Neutrophil (primary cell): Measurements from ENCODE around the gene SMAD2.

Experiments used
- H3K27ac ChIP-seq: fragments of 200-600 bp; sonication (generic); 2 replicates; pipeline ENCODE4 v1.5.1; 2016; ENCODE audit warnings: mild to moderate bottlenecking, moderate library complexity
- H3K27me3 ChIP-seq: fragments of 200-600 bp; sonication (generic); 2 replicates; pipeline ENCODE4 v1.6.0; 2016; ENCODE audit warnings: mild to moderate bottlenecking
- H3K36me3 ChIP-seq: fragments of 200-600 bp; sonication (generic); 2 replicates; pipeline ENCODE4 v1.5.1; 2017
- H3K4me1 ChIP-seq, 2 experiments: fragments of 200-600 bp in 1 of 2; sonication (generic) in 1 of 2; 1 replicate in 1 of 2; 2 replicates in 1 of 2; pipeline versions ENCODE4 v1.5.1 to v1.6.1; 2013 to 2016; ENCODE audit warnings: low read depth in 1 of 2, low read length in 1 of 2, mild to moderate bottlenecking in 1 of 2, moderate library complexity in 1 of 2; ENCODE audit not compliant: control insufficient read depth in 1 of 2, insufficient read depth in 1 of 2
- H3K4me3 ChIP-seq, 2 experiments: fragments of 200-600 bp in 1 of 2; sonication (generic) in 1 of 2; 1 replicate in 1 of 2; 2 replicates in 1 of 2; pipeline ENCODE4 v1.5.1; 2013 to 2016; ENCODE audit warnings: low read depth in 1 of 2, low read length in 1 of 2, mild to moderate bottlenecking in 1 of 2, moderate library complexity in 1 of 2
- H3K9me3 ChIP-seq: fragments of 200-600 bp; sonication (generic); 2 replicates; pipeline ENCODE4 v1.5.1; 2016
- CTCF ChIP-seq: fragments of 200-600 bp; sonication (generic); IDR thresholded peaks from 2 replicates; pipeline ENCODE4 v1.5.1; 2016; ENCODE audit warnings: antibody characterized with exemption

The SMAD2 gene

DNA sequence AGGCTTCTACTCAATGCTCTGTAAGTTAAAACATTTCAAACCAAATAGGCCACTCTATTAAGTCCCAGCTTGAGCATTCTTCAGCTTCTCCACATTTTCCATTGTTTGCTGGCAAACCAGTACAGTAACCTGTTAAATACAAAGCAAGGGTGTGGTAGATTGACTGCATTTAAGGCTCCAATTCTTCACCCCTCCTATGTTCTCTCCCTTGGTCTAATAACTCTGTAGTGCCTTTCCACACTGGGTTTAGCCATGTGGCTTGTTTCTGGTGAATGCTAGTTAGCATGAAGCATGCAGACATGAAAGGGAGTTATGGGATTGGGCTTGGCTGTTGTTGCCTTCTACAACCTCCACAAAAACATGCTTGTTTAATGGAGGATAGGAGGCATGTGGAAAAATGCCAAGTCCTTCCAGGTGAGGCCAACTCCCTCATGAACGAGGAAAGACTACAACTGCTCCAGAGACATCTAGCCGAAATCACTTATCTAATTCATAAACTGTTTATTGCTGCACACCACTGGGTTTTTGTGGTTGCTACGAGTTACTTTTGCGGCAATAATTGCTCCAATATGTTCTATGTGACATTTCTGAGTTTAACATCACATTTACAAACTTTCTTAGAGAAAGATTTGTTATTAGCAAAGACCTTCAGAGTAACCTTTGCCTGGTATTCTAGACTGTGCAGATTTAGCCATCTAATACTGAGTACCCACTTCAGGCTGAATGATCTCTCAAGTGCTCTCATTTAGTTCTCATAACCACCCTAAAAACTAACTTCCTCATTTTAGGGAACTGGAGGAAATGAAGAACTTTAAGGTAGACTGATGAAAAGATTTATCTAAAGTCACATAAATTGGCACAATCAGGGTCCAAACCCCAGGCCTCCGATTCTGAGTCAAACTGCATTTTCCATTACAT lies 104.0 kb downstream of the SMAD2 start:
- H3K36me3 ChIP-seq, result peaks cover 22% of the 10 kb centered on the region
- no peak for TF ChIP-seq CTCF
- no peak overlapping the region for H3K27ac ChIP-seq
- H3K4me1 ChIP-seq, result no peaks in the 10 kb centered on the region
- no peak overlapping the region for H3K4me3 ChIP-seq
- no peaks in the 10 kb centered on the region for H3K9me3 ChIP-seq
- no peaks in the 10 kb centered on the region for H3K27me3 ChIP-seq

GRCh38 chr18:47821314-47821713 lies 109.1 kb downstream of the SMAD2 start:
- Histone ChIP-seq H3K27ac (no peak overlapping the region), H3K36me3 (peaks cover 13% of the 10 kb centered on the region), H3K9me3 (no peaks in the 10 kb centered on the region), H3K4me3 (no peak overlapping the region), H3K4me1 (no peaks in the 10 kb centered on the region), H3K27me3 (no peaks in the 10 kb centered on the region)
- TF ChIP-seq CTCF, result no peak

DNA sequence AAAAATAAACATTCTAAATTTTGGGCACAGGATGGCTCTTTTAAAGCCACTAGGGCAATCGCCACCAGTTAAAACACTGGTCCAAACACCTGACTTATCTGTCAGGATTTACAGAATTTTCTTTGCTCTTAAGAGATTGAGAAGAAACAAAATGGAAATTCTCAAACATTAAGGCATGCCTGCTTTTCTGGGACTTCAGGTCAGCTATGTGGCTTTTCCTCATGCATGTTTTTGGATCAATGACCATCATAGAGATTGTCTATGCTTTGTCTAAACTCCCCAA lies 112.7 kb downstream of the SMAD2 start:
- TF ChIP-seq CTCF, result no peak
- Histone ChIP-seq H3K4me3 (no peak overlapping the region), H3K36me3 (no peaks in the 10 kb centered on the region), H3K27me3 (no peaks in the 10 kb centered on the region), H3K4me1 (no peaks in the 10 kb centered on the region), H3K27ac (no peak overlapping the region), H3K9me3 (no peaks in the 10 kb centered on the region)

DNA sequence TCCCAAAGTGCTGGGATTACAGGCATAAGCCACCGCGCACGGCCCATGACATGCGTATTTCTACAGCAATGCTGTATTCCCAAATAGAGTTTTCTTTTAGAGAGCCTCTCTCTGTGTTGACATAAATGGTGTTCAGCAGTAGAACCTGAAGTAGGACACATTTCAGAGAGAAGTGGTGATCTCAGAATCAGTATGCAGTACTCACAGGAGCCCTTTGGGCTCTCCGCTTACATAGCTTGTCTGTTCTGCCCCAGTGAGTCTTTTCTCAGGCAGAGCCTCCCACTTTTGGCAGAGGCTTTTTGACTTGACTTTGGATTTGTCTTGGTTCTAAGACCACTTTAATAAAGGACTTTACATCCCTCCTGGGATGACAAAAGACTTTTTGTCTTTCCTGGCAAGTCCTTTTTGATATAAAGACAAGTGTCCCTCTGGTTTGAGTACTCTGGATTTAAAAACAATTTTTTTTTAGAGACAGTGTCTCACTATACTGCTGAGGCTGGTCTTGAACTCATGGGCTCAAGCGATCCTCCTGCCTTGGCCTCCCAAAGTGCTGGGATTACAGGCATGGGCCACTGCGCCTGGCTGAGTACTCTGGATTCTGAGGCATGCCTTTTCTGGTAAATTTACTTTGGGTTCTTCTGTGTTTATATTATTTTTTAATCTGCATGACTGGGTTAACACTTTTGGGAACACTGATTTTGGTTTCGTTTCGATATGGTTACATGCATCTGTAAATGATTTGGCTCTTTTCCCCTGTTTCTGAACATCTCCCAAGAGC lies 113.3 kb downstream of the SMAD2 start:
- Histone ChIP-seq H3K27me3 (no peaks in the 10 kb centered on the region), H3K9me3 (no peaks in the 10 kb centered on the region), H3K4me3 (no peak overlapping the region), H3K36me3 (no peaks in the 10 kb centered on the region), H3K4me1 (no peaks in the 10 kb centered on the region), H3K27ac (no peak overlapping the region)
- TF ChIP-seq CTCF, result no peak

DNA sequence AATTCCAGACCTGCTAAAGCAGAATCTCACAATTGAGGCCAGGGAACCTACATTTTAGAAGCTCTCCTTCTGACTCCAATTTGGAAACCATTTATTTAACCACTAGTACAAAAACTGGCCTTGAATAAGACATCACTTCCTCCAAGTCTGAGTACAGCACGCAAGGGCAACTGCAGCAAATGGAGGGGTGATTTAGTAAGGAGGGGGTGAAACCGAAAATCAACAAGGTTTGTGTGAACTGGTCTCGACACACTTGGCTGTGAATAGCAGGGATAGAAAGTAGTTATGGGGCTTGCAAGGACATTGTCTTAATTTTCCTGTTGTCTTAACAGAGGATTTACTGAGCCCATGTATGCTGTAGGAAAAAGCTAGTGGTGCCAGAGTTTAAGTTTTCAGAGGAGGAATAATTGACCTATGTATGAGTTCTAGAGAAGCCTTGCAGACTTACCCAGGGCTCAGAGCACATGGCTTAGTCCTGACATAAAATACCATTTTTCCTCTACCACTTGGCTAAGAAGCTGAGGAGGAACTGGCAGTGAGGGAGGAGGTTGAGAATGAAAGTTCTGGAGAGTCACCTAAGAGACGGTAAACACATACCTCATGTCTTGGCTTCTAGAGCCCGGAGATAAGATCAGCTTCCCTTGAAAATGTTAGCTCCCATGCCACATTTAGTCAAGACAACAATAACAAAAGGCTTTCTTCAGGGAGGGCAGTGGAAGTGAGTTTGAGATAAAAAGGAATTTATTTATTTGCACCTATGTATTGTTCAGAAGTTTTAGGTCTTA lies 114.8 kb downstream of the SMAD2 start:
- H3K36me3 ChIP-seq, result no peaks in the 10 kb centered on the region
- H3K27me3 ChIP-seq, result no peaks in the 10 kb centered on the region
- no peaks in the 10 kb centered on the region for H3K4me1 ChIP-seq
- H3K9me3 ChIP-seq, result no peaks in the 10 kb centered on the region
- H3K4me3 ChIP-seq, result no peak overlapping the region
- H3K27ac ChIP-seq, result no peak overlapping the region
- TF ChIP-seq CTCF, result no peak
